ENCODE measurements around the gene UGT8.
"Not testable (repeated sequence)": the region's sequence is repeated elsewhere in the genome, so short reads cannot be mapped to it uniquely, and the experiment has no call there.

UGT8 gene

GRCh38 chr4:114615435-114615834 lies 16.8 kb downstream of the UGT8 start:
- Mint-ChIP-seq H3K27me3 (ENCODE audit: low read depth, poor library complexity) (no peaks in the 10 kb centered on the region), H3K4me3 (no peak overlapping the region), H3K4me1 (no peaks in the 10 kb centered on the region), H3K9me3 (no peaks in the 10 kb centered on the region), H3K36me3 (ENCODE audit: low read depth) (no peaks in the 10 kb centered on the region), H3K27ac (no peak overlapping the region)
- no peak for DNase-seq
- TF ChIP-seq CTCF (IDR thresholded peaks at IDR 0.05), result no peak

- not testable (repeated sequence) for H3K36me3 Mint-ChIP-seq (ENCODE audit: low read depth); H3K4me1 Mint-ChIP-seq; H3K9me3 Mint-ChIP-seq; H3K27me3 Mint-ChIP-seq (ENCODE audit: low read depth, poor library complexity); H3K27ac Mint-ChIP-seq; DNase-seq; H3K4me3 Mint-ChIP-seq
These were observed 17.4 kb downstream of the UGT8 start for GRCh38 chr4:114616036-114616435.

- Mint-ChIP-seq H3K4me3 (no peak overlapping the region), H3K36me3 (ENCODE audit: low read depth) (no peaks in the 10 kb centered on the region), H3K9me3 (no peaks in the 10 kb centered on the region), H3K4me1 (no peaks in the 10 kb centered on the region), H3K27ac (no peak overlapping the region), H3K27me3 (ENCODE audit: low read depth, poor library complexity) (peaks cover 4% of the 10 kb centered on the region)
- no peak for TF ChIP-seq CTCF (IDR thresholded peaks at IDR 0.05)
- DNase-seq, result no peak
These were observed 27.6 kb downstream of the UGT8 start for GRCh38 chr4:114626196-114626595.

GRCh38 chr4:114636192-114636935 lies 37.8 kb downstream of the UGT8 start:
- Mint-ChIP-seq H3K27me3 (ENCODE audit: low read depth, poor library complexity) (no peaks in the 10 kb centered on the region), H3K27ac (no peak overlapping the region), H3K36me3 (ENCODE audit: low read depth) (peaks cover 4% of the 10 kb centered on the region), H3K4me3 (no peak overlapping the region), H3K4me1 (no peaks in the 10 kb centered on the region), H3K9me3 (no peaks in the 10 kb centered on the region)
- DNase-seq, result no peak
- no peak for TF ChIP-seq CTCF (IDR thresholded peaks at IDR 0.05)

- H3K4me1 Mint-ChIP-seq, result peaks cover 12% of the 10 kb centered on the region
- peaks cover 4% of the 10 kb centered on the region for H3K36me3 Mint-ChIP-seq (ENCODE audit: low read depth)
- no peaks in the 10 kb centered on the region for H3K27me3 Mint-ChIP-seq (ENCODE audit: low read depth, poor library complexity)
These were observed 43.7 kb downstream of the UGT8 start for GRCh38 chr4:114642173-114642780.

GRCh38 chr4:114649908-114650307 lies 51.3 kb downstream of the UGT8 start:
- H3K4me3 Mint-ChIP-seq, result no peak overlapping the region
- H3K27ac Mint-ChIP-seq, result no peak overlapping the region
- H3K36me3 Mint-ChIP-seq (ENCODE audit: low read depth), result no peaks in the 10 kb centered on the region
- DNase-seq, result no peak
- no peaks in the 10 kb centered on the region for H3K27me3 Mint-ChIP-seq (ENCODE audit: low read depth, poor library complexity)
- no peak for TF ChIP-seq CTCF (IDR thresholded peaks at IDR 0.05)
- no peaks in the 10 kb centered on the region for H3K9me3 Mint-ChIP-seq
- no peaks in the 10 kb centered on the region for H3K4me1 Mint-ChIP-seq

More at GRCh38 chr4:114642173-114642780, 43.7 kb downstream of the UGT8 start:
- TF ChIP-seq CTCF (IDR thresholded peaks at IDR 0.05), result no peak
- Mint-ChIP-seq H3K27ac (no peak overlapping the region), H3K4me3 (no peak overlapping the region), H3K9me3 (no peaks in the 10 kb centered on the region)
- no peak for DNase-seq

All from nephron progenitor cell (in vitro differentiated cells).